Testis (tissue), 2 donors: ENCODE results near the gene MST1R.

Experiments
- POLR2A ChIP-seq: fragments of 450-650 bp; IDR thresholded peaks from one replicate; pipeline ENCODE4 v1.6.1; 2017; ENCODE audit warnings: antibody characterized with exemption, mild to moderate bottlenecking, moderate library complexity
- TF ChIP-seq, protein P1 (sequence below), 3 experiments: fragments of 450-650 bp in 2 of 3; fragments of 200-600 bp in 1 of 3; sonication (generic) in 1 of 3; IDR thresholded peaks; one replicate each; pipeline ENCODE4 v1.5.1; 2016 to 2019; ENCODE audit warnings: antibody characterized with exemption in 3 of 3, mild to moderate bottlenecking in 2 of 3, moderate library complexity in 1 of 3

DNA sequence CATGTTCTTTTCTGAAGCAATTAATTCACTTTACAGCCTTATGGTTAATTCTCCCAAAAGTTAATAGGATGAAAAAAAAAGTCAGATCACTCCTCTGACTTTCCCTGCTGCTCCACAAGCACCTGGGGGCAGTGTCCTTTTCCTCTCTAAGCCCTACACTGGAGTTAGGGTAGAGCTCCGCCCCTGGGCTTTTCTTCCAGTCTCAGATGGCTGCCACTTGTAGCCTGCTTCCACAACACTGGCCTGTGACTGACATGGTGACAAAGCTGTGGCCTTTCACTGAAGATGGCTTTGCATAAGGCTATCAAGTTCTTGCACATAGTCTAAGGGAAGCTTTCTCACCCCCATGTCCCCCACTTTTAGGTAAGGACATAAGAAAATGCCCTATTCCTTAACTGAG, 27.2 kb upstream of the MST1R start:
- TF ChIP-seq, protein P1, sequence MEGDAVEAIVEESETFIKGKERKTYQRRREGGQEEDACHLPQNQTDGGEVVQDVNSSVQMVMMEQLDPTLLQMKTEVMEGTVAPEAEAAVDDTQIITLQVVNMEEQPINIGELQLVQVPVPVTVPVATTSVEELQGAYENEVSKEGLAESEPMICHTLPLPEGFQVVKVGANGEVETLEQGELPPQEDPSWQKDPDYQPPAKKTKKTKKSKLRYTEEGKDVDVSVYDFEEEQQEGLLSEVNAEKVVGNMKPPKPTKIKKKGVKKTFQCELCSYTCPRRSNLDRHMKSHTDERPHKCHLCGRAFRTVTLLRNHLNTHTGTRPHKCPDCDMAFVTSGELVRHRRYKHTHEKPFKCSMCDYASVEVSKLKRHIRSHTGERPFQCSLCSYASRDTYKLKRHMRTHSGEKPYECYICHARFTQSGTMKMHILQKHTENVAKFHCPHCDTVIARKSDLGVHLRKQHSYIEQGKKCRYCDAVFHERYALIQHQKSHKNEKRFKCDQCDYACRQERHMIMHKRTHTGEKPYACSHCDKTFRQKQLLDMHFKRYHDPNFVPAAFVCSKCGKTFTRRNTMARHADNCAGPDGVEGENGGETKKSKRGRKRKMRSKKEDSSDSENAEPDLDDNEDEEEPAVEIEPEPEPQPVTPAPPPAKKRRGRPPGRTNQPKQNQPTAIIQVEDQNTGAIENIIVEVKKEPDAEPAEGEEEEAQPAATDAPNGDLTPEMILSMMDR (IDR thresholded peaks at IDR 0.05), result no peak
- TF ChIP-seq POLR2A, result no peak
